ENCODE measurements around the gene RHBDD3.

Gene RHBDD3

DNA sequence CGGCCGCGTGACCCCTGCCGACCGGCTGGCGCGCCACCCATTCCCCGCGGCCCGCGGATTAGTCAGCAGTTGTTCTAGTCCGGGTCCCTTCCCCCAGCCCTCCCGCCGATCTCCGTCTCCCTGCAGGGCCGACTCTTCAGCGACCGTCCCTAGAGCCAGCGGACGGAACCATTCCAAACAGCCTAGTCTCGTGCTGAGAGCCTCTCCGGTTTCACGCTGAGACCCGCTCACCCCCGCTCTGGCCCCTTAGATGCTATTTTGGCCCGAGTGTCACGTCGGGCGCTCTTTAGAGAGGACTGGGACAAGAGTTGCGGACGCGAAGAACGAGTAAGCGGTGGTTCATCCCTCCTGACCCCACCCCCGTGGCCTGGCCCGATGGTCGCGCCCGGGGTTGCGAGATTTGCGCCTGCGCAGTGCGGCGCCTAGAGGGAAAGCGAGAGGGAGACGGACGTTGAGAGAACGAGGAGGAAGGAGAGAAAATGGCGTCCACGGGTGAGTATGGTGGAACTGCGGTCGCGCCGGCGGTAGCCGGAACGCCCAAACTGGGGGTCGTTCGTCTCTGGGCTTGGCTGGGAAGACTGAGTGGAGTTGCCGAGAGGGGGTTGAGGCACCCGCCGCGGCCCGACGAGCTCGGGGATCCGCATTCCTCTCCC, at the start of gene RHBDD3, which contains the start of gene EWSR1:
Gene RHBDD3 (minus strand): TSS at position 124 of the 653 bp plus-strand sequence. CDS start 2,355 bp downstream, outside the sequence.
Gene EWSR1 (plus strand): TSS at position 411 of the 653 bp plus-strand sequence. CDS start 69 bp downstream, at position 480.
- H3K27ac ChIP-seq = peak within 1 kb of the TSS; percentile 76
- DNase-seq (ENCODE audit: low read depth, low spot score) = peak; percentile 83

DNA sequence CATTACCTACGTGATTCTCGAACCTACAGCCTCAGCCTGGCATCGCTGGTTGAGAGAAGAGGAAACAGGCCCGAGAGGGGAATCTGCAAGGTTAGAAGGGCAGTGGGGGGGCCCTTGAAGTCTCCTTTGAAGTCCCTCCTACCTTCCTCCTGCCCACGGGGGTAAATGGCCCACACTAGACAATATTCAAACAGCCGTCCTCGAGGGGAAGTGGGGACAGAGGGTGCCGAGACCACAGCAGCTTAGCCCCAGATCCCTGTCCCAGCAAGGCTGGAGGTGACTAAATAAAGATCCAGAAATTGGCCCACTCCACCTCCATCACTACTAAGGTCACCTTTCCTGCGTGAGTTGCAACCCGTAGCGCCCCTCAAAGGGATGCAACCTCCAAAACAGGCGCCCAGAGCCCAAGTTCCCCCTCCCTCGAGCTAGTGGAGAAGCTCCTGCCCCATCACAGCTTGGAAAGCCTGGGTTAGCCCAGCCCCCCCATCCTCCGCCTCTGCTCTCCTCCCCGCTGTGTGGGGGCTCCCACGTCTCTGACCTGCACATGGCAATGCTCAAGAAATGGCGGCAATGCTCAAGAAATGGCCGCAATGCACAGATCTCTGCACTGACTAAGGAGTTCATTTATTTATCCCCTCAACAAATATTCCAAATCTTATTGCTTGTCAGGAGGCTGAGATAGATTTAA, 48.5 kb upstream of the RHBDD3 start:
- no peak overlapping the region for H3K27ac ChIP-seq

DNA sequence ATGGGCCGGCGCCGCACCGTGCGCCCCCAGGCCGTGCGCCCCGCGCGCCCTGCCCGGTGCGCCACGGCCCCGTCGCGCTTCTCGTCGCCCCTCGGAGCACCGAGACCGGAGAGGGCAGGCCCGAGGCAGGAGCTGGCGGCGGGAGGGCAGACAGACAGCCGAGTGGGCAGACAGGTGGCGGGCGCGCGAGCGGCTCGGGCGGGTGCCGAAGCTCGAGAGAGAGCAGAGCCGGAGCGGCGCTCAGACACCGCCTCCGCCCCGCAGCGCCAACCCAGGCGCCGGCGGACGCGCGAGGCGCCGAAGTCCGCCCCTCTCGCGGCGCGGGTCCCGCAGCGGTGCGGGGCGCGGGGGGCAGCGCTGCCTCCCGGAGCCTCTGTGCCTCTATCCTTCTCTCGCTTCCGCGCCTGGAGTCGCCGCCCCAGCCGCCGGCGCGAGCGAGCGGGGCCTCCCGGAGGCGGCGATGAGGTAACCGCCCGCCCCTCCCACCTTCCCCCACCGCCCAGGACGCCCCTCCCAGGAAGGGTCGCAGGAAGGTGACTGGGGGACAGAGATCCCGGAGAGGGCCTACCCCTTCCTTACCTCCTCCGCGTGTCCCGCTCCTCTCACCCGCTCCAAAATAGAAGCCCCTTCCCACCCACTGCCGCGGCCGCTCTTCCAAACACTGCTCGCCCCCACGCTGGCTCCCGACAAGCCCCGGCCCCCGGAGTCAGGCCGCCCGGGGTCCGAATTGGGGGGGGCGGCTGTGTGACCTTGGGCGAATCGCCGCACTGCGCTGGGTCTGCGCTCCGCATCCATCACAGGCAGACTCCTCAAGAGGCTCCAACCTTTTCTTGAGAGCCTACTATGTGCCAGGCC, 47.7 kb upstream of the RHBDD3 start, which contains the start of gene RASL10A:
Gene RASL10A (minus strand): TSS at position 412 of the 855 bp plus-strand sequence. CDS start 451 bp downstream, outside the sequence.
- H3K27ac ChIP-seq = no peak within 1 kb of the TSS
- DNase-seq (ENCODE audit: low read depth, low spot score) = no peak

More for the DNA sequence above, 48.5 kb upstream of the RHBDD3 start:
- no peak for DNase-seq (ENCODE audit: low read depth, low spot score)

DNA sequence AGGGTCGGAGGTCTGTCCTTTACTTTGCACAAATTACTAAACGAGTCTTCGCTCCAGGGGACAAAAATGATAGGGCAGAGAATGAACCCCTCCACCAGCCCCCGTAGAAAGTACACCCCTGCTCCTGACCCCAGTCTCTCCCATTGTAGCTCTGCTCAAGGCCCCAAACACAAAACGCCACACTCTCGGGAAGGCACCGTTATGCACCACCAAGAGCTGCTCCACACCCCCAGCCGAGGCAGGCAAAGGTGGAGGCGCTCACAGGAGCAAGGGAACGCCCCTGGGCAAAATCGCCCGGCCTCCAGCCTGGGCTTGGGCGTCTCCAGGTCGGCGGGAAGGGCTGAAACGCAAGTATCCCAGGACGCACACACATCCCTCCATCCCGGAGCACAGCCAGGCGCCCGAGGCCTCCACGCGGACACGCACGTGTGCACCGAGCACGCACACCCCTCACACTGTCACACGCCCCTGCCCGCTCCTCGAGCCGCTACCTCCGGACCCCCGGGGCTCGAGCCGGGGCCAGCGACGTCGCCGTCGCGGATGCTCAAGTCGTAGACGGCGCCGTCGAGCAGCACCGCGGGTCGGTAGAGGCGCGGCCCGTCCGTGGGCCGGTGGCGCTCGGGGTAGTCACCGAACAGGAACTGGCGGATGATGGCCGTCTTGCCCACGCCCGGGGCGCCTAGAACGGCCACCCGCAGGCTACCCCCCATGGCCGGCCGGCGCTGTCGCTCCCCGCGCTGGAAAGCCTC, 46.9 kb upstream of the RHBDD3 start:
- DNase-seq (ENCODE audit: low read depth, low spot score) = no peak
- no peak overlapping the region for H3K27ac ChIP-seq

DNA sequence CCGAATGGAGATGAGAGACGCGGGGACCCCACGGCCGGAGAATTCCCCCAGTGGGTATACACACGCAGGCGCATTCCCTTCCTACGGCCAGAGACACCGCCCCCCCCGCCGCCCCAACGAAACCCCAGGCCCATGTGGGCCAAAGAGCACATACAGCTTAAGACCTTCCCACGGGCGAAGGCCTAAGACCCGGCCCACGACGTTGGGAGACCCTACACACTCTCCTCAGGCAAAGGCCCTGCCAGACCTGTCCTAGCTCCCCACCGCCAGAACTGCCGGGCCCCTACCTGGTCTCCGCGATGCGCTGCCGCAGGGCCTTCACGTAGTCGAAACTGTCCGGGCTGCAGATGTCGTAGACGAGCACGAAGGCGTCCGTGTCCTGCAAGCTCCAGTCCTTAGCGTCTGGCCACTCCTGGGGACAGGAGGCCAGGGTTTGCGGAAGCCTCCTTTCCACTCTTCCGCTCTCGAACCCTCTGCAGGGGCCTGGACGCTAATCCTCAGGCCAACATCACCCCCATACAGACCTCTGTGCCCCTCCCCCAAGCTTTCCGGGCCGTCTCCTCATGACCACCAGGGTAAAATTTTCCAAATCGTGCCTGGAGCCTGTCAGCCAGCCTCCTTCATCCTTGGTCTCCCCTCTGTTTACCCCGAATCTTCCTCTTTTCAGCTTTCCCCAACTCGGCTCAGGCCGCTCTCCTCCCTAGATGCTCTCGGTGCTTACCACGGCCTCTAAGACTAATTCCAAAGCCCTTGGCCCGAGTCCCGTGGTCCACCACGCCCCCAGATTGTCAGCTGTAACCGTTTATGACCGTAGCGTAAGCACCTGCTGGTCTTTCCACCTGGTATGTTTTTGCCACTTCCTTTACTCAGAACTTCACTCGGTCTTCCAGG, 46.0 kb upstream of the RHBDD3 start:
- no peak overlapping the region for H3K27ac ChIP-seq
- no peak for DNase-seq (ENCODE audit: low read depth, low spot score)

DNA sequence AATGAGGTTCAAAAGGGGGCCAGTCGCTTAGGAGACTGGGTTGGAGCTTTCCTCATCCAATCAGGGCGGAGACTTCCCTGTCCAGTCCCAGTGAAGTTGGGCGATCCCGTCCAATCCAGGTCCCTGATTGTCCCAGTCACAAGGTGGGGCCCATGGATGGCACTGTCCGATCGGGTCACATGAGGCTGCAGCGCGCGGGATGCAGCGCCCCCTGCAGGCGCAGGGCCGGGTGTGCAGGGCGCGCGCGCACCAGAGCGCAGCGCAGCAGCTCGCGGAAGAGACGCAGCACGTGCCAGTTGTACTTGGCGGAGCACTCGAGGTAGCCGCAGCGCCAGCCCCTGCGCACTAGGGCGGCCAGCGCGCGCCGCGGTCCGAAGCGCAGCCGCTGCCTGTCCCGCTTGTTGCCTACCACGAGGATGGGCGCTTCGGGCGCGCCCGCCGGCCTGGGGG, 45.4 kb upstream of the RHBDD3 start:
- DNase-seq (ENCODE audit: low read depth, low spot score) = no peak
- no peak overlapping the region for H3K27ac ChIP-seq

DNA sequence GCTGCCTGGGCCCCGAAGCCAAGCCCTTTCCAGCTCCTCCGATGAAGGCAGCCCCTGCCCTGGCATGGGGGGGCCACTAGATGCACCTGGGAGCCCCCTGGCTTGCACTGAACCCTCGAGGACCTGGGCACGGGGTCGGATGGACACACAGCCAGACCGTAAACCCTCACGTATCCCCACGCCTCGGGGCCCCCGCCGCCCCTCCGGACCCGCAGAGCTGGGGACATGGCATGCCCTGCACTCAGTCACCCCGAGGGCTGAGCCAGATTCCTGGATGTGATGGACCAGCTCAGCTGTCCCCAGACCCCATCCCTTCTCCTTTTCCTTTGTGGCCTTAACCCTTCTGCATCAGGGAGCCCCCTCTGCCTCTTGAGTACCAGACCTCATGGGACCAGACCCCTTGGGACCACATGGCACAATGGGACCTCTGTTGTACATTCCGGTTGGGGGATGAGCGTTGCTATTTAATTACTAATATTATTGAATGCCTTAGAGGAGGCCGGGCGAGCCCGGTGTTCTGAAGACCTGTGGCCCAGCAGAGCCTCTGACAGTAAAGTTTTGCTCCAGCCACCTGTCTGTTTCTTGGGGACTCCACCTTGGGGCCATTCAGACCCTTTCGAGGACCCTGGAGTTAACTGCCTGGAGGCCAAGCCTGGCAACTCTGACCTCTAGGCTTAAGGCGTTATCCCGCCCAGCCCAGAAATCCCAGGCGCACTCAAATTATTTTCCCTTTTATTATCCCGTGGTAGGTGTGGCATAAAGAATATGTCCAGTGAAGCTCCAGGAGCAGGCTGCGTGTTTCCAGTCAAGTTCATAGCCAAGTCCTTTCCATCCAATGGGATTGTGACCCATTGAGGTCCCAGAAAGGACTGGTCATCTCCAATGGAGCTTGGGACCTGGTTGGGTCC, 44.7 kb upstream of the RHBDD3 start:
- no peak overlapping the region for H3K27ac ChIP-seq
- DNase-seq (ENCODE audit: low read depth, low spot score) = no peak

DNA sequence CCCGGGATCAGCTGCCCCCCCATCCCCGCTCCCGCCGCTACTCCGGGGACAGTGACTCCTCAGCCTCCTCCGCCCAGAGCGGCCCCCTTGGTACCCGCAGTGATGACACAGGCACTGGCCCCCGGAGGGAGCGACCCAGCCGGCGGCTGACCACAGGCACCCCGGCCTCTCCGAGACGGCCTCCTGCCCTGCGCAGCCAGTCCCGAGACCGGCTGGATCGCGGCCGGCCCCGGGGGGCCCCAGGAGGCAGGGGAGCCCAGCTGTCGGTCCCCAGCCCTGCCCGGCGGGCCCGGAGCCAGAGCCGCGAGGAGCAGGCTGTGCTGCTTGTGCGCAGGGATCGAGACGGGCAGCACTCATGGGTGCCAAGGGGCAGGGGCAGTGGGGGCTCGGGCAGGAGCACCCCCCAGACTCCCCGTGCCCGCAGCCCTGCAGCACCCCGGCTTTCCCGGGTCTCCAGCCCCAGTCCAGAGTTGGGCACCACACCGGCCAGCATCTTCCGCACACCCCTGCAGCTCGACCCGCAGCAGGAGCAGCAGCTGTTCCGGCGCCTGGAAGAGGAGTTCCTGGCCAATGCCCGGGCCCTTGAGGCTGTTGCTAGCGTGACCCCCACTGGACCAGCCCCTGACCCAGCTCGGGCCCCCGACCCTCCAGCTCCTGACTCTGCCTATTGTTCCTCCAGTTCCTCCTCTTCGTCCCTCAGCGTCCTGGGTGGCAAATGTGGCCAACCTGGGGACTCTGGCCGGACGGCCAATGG, 43.9 kb upstream of the RHBDD3 start:
- no peak overlapping the region for H3K27ac ChIP-seq
- no peak for DNase-seq (ENCODE audit: low read depth, low spot score)

DNA sequence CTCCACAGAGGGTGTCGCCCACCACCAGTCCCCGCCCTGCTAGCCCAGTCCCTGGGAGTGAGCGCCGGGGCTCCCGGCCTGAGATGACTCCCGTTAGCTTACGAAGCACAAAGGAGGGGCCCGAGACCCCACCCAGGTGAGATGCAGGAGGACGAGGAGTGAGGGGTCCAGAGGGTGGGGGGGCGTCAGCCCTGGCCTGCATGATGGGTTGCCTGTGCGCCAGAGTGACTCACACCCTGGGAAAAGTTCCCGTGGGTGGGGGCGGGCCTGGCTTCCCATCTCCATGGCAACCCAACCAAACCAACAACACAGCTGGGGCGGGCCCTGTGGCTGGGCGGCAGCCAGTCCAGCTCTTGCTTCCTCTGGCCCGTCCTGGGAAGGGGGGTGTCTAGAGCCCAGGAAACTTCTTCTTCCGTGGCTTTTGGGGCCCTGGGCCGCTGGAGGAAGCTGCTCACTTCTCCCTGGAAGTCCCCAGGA, 43.1 kb upstream of the RHBDD3 start:
- H3K27ac ChIP-seq = no peak overlapping the region
- peak; percentile 76 for DNase-seq (ENCODE audit: low read depth, low spot score)

DNA sequence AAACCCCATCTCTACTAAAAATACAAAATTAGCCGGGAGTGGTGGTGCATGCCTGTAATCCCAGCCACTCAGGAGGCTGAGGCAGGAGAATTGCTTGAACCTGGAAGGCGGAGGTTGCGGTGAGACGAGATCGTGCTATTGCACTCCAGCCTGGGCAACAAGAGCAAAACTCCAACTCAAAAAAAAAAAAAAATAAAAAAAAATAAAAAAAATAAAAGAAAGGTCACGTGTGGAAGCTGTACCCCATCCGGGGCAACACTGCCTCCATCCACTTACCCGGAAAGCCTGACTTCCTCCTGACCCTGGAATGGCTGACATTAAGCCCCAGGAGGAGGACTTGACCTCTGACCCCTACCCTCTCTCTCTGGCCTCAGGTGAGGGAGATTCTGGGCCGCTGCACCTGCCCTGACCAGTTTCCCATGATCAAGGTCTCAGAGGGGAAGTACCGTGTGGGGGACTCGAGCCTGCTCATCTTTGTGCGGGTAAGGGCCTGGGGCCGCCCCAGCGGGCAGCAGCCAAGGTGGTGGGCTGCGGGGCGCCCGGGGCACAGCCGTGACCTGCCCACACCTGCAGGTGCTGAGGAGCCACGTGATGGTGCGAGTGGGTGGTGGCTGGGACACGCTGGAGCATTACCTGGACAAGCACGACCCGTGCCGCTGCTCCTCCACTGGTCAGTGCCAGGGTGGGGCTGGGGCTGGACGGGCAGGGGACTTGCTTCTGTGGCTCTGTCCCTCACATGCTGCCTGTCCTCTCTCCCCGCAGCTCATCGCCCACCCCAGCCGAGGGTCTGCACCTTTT, 42.5 kb upstream of the RHBDD3 start:
- no peak overlapping the region for H3K27ac ChIP-seq
- DNase-seq (ENCODE audit: low read depth, low spot score) = no peak

DNA sequence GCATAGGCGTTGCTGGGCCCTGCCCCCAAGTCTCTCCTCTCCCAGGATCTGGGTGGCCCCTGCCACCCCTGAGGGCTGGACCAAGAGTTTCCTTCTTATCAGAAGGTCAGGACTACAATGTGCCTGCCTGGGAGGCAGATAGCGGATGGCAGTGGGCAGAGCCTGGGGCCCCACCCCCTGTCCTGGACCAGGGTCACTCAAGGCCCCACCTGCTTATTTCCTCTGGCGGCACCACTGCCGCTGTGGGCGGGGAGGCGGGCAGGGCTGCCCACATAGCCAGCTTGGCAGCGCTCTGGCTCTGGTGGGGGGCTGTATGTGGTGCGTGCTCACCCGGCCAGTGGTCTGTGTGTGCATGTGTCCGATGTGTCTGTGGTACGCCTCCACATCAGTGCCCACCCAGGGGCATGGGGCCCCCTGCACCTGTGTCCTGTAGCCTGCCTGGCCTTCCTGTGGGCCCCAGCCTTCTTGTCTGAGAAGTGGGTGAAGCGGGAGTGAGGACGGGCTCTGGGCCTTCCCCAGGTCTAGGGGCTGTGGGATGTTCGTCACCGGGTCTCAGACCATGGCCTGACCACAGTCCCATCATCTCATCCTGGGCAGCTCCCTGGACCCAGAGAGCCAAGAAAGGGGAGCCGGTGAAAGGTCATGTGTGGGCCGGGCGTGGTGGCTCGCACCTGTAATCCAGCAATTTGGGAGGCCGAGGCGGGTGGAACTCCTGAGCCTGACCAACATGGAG, 41.7 kb upstream of the RHBDD3 start:
- H3K27ac ChIP-seq = no peak overlapping the region
- DNase-seq (ENCODE audit: low read depth, low spot score) = no peak

DNA sequence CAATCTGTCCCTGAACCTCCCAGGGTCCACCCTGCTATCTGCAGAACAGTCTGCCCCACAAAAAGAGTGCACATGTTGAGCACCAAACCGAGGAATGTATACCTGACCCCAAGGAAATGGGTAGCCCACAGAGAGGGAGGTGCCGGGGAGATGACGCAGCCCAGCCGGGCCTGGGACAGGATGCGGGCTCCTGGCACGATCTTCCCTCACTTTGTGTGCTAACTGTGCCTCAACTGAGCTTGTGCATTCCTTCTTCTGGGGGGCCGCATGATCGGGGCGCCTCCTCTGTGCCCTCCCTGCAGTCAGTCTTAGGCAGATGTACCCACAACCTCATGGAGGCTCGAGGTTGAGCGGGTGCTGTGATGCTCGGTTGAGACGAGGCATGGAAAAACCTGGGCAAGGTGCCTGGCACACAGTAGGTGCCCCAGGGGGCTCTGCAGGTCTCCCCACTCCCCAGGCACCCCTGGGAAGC, 41.0 kb upstream of the RHBDD3 start:
- DNase-seq (ENCODE audit: low read depth, low spot score) = no peak
- H3K27ac ChIP-seq = peak overlapping the region; percentile 12

DNA sequence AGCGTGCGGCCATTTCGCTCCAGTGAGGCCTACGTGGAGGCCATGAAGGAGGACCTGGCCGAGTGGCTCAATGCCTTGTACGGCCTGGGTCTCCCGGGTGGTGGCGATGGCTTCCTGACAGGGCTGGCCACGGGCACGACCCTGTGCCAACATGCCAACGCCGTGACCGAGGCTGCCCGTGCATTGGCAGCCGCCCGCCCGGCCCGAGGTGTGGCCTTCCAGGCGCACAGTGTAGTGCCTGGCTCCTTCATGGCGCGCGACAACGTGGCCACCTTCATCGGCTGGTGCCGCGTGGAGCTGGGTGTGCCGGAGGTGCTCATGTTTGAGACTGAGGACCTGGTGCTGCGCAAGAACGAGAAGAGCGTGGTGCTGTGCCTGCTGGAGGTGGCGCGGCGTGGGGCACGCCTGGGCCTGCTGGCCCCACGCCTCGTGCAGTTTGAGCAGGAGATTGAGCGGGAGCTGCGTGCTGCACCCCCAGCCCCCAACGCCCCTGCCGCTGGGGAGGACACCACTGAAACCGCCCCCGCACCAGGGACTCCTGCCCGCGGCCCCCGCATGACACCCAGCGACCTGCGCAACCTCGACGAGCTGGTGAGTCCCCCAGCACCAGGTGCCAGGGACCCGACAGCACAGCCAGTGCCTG, 40.5 kb upstream of the RHBDD3 start:
- DNase-seq (ENCODE audit: low read depth, low spot score) = no peak
- H3K27ac ChIP-seq = peak overlapping the region; percentile 12

DNA sequence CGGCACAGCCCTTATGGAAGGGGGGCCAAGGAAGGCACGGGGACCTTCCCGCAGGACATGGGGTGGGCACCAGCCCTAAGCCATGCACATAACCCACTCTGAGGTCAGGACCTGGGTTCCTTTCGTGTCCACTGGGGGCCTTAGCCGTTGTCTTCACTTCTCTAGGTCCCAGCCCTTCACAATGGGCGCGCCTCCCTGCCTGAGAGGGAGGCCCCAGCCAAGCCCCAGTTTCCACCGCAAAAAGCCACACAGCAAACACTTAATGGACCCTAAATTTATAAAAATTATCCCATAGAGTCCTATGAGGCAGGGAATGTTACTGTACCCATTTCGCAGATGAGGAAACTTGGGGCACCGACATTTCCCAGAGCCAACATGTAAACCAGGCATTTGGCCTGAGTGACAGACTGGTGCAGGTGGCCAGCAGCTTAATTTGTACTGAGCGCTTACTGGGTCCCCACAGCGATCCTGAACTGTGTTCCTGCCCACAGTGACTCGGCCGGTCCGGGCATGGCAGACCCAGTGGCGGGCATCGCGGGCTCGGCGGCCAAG, 39.9 kb upstream of the RHBDD3 start:
- peak overlapping the region; percentile 42 for H3K27ac ChIP-seq
- DNase-seq (ENCODE audit: low read depth, low spot score) = no peak

All from epithelial cell of prostate (primary cell).